HPDE6-E6E7 (cell line): Measurements from ENCODE around the gene COX10.
A peak's percentile ranks its signal among the peaks of the same experiment; 100 is the strongest.

Source experiments
- DNase-seq: peaks from one replicate; pipeline ENCODE4 v3.0.0; 2011; ENCODE audit warnings: missing footprints; ENCODE audit errors: extremely low spot score

Gene COX10

GRCh38 chr17:14070344-14070984 is 1.2 kb downstream of the COX10 start:
- no peak for DNase-seq

DNA sequence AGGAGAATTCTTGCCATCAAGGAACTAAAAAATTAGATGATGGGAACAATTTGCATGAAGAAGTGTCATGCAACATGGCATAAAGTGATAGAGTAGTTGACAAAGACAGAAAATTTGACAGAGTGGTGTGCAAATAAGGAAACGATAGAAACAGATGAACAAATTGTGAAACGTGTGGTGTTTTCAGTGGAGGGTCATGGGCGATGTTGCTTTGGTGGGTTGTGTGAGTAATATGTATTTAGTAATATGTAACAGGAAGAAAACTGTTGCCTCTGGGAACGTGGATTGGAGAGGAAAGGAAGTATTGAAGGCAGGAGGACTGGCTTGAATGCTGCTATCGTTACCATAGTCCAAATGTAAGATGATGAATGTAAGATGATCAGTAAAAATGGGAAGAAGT is 3.6 kb downstream of the COX10 start:
- no peak for DNase-seq

GRCh38 chr17:14078027-14078426 is 8.7 kb downstream of the COX10 start:
- DNase-seq: no peak

GRCh38 chr17:14080847-14081251 is 11.5 kb downstream of the COX10 start:
- no peak for DNase-seq

- DNase-seq: no peak
Measured at GRCh38 chr17:14082848-14083247, 13.5 kb downstream of the COX10 start.

- DNase-seq: no peak
Measured at GRCh38 chr17:14084955-14085354, 15.7 kb downstream of the COX10 start.

GRCh38 chr17:14086189-14086588 is 16.9 kb downstream of the COX10 start:
- no peak for DNase-seq

DNA sequence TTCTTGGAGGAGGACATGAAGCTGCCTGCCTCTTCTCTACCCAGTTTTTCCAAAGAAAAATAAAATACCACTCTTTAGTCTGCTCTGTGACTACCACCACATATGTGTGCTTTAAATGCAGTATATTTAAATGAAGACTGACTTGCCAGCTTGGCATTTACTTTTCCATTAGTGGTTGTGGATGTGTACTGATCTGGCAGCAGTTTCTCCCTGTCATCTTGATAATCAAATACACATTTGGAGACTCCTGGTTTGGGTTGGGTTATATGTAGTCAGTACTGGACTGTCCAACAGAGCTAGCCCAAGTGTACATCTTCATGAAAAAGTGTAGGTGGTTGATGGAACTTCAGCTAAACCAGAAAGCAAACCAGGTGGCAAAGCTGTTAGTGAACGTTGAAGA is 19.9 kb downstream of the COX10 start:
- DNase-seq: no peak

- DNase-seq: no peak
Measured at GRCh38 chr17:14091367-14091766, 22.1 kb downstream of the COX10 start.

- no peak for DNase-seq
Measured at GRCh38 chr17:14092808-14093207, 23.5 kb downstream of the COX10 start.

DNA sequence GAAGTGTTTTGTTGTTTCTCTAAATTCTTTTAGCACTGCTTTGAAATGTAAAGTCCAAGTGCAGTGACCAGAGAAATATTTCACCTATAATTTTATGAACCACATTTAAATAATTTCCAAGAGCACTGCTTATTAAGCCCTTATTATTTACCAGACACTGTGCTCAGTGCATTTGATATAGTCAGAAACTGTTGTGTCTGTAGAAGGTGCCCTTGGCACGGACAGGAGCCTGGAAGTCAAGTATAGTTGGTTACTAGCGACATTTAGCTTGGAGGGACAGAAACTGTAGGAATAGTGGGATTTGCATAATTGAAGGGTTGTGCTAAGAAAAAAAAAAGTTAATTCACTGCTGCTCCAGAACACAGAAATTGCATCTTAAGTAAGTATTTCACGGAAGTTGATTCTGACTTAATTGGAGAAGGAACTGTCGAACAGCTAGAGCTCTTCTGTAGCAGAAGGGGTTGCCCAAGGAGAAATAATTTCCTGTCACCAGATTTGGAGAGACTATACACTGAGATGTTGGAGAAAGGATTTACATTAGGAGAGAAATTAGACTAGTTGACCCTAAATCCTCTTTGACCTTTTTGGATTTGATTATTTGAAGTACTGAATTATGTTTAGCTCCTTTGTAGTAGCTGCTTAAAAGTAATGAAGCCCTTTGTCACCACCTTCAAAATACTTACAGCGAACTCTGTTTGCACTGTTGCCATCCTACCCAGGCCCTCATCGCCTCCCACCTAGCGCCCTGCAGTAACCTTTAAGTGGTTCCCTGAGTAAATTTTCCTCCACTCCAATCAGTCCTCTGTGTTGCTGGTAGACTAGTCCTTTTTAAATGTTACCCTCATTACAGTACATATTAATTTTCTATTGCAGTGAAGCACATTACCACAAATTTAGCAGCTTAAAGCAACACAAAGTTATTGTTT is 25.6 kb downstream of the COX10 start:
- DNase-seq: no peak

DNA sequence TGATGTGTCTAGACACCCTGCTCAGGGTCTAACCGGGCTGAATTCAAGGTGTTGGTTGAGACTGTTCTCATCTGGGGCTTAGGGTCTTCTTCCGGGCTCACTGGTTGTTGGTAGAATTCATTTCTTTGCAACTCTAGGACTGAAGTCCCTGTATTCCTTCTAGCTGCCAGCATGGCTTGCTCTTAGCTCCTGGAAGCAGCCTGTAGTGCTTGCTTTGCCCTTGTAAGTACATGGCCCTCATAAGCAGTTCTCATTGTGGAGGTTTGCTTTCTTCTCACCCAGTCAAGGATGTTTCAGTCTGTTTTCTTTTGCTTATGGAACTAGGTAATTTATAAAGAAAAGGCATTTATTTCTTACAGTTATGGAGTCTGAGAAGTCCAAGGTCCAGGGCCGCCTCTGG is 26.3 kb downstream of the COX10 start:
- no peak for DNase-seq

DNA sequence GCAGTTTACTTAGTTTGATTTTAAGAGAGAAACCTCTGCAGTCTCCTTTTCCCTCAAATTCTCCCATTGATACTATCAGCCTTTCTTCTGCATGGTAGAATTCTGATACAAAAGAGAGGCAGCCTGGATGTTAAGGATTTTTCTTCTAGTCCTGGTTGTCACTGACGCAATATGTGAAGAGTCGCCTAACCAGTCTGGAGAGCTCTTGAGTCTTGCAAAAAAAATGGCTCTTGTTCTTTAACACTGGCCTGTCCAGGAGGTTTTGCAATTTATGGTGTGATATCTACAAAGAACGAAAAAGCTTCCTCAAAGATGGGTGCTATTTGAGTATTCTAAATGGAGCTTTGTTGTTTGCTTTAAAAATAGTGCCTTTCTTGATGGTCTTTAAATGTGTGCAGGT is 28.9 kb downstream of the COX10 start:
- peak; percentile 2 for DNase-seq

GRCh38 chr17:14101976-14102375 is 32.7 kb downstream of the COX10 start:
- no peak for DNase-seq

GRCh38 chr17:14103836-14104235 is 34.5 kb downstream of the COX10 start:
- no peak for DNase-seq

DNA sequence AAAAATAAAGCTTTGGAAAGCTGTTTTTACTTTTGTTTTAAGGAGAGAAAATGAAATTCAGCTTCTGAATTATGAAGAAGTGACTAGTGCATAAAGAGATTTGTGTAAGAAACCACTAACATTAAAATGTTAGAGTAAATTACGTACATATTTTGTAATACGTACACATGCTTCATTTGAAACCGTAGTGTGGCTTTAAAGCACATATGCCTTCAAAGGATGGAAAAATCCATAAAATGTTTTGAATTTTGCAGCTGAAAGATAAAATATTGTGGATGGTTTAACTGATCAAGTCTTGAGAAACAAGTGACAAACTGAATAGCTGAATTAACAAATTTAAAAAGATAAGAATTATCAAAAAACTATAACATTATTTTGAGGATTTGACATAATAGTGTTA is 35.4 kb downstream of the COX10 start:
- no peak for DNase-seq

DNA sequence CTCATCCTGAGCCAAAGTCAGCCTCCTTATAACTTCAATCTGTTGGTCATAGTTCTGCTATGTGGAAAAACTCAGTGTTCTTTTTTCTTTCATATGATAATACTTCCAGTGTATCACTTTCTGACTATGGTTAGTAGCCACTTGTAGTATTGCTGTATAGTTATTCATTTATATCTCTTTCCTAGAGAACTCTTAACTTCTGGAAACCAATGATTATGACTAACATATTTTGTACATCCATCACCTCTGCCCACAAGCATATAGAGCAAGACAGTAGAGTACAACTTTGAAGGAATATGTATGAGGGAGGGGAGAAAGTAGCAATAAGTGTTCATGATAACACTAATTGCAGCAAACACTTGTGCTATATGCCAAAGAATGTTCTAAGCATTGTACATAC is 38.6 kb downstream of the COX10 start:
- DNase-seq: no peak

GRCh38 chr17:14112407-14112806 is 43.1 kb downstream of the COX10 start:
- DNase-seq: no peak

GRCh38 chr17:14113137-14113536 is 43.8 kb downstream of the COX10 start:
- DNase-seq: no peak

DNA sequence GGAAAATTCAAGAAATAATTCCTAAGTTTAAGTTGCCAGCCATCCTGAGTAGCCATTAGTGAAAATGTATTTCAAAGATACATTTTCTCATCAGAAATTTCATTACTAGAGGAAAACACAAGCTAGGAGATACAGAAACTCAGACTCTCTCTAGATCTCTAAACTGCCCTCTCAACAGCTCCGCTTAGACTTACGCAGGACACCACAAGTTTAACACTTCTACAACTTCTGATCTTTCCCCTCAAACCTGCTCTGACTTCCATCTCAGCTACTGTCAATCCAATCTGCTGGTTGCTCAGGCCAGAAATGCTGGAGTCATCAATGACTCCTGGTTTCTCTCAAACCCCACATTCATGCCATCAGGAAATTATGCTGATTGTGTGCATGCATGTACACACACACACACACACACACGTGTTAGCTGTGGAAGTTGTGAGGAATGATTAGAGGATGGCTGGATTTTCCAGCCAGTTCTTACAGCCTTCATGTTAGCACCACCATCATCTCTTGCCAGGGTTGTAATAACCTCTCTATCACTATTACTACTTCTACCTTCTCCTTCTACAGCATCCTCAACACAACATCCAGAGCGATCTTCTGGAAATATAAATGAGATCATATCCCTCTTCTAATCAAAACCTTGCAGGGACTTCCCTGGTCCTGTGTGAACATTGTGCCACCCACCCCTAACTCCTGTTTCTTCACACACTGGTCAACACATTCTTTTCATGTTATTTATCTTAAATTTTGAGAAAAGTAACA is 47.1 kb downstream of the COX10 start:
- DNase-seq: no peak

- no peak for DNase-seq
Measured at GRCh38 chr17:14118951-14119350, 49.6 kb downstream of the COX10 start.

GRCh38 chr17:14119546-14119945 is 50.2 kb downstream of the COX10 start:
- no peak for DNase-seq

GRCh38 chr17:14121952-14122351 is 52.6 kb downstream of the COX10 start:
- no peak for DNase-seq
